GM21526 (cell line): Measurements from ENCODE around the gene APOO.

Experiments used
- ATAC-seq: cut with Tn5 transposase; IDR thresholded peaks from one replicate; pipeline ENCODE4 v1.9.1; 2021; ENCODE audit warnings: moderate library complexity; ENCODE audit not compliant: unreplicated experiment, low FRiP score

The APOO gene

DNA sequence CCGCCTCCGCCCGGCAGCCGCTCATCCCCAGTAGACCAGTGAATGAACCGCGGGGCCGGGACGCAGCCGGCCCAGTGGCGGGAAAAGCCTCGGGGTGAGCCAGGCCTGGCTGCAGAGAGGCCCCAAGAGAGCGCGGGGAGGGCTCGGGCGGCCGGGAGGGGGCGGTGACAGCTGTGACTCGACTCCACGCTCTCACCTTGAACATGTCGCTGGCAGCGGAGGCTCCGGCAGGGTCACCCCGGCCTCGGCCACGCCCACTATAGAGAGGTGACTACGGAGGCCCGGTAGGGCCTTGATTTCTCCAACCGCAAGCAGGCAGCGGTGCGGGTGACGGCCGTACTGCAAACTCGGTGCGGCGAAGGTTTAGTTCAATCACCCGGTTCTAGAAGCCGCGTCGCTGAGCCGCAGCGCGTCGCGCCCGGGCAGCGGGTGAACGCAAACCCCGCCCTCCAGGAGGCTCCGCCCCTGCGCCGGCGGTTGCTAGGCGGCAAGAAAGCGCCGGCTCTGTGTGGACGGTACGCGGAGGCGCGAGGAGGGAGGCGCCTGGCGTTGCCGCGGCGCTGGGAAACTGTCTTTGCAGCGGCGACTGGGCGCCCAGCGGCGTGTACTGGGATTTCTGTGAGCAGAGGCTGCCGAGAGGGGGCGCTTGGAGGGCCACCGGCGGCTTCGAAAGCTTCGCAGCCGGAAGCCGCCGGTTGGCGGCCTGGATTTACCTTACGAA is at the start of gene APOO, which contains the start of gene CXorf58:
Gene APOO (minus strand): TSS at position 441 of the 721 bp plus-strand sequence. CDS start 236 bp downstream, at position 205.
Gene CXorf58 (plus strand): TSS at position 509 of the 721 bp plus-strand sequence. CDS start 2,297 bp downstream, outside the sequence.
- ATAC-seq = peak; percentile 87

DNA sequence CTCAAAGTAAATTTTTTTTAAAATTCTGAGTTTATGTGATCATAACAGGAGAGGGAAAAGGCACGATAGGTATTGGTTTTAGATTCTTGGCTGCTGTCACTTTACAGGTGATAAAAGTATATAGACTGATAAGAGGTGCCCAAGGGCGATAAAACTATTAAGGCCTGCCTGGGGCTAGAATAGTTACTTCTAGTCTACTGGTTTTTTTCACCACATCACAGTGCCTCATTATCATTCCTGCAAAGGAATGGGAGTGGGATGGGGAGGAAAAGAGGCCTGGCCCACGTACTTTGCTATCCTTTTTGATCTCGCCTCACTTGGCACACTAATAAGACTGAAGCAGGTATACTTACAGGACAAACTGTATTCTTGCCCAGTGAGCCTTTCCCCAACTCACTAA is 46.7 kb upstream of the APOO start:
- ATAC-seq = no peak

DNA sequence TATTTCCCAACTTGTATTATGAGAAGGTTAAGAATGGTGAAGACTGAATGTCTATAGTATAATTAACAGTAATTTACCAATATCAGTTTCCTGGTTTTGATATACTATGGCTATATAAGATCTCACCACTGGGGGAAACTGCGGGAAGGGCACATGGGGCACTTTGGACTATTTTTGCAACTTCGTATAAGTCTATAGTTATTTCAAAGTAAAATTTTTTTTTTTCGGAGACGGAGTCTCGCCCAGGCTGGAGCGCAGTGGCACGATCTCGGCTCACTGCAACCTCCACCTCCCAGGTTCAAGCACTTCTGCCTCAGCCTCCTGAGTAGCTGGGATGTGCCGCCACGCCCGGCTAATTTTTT is 46.2 kb upstream of the APOO start:
- no peak for ATAC-seq

DNA sequence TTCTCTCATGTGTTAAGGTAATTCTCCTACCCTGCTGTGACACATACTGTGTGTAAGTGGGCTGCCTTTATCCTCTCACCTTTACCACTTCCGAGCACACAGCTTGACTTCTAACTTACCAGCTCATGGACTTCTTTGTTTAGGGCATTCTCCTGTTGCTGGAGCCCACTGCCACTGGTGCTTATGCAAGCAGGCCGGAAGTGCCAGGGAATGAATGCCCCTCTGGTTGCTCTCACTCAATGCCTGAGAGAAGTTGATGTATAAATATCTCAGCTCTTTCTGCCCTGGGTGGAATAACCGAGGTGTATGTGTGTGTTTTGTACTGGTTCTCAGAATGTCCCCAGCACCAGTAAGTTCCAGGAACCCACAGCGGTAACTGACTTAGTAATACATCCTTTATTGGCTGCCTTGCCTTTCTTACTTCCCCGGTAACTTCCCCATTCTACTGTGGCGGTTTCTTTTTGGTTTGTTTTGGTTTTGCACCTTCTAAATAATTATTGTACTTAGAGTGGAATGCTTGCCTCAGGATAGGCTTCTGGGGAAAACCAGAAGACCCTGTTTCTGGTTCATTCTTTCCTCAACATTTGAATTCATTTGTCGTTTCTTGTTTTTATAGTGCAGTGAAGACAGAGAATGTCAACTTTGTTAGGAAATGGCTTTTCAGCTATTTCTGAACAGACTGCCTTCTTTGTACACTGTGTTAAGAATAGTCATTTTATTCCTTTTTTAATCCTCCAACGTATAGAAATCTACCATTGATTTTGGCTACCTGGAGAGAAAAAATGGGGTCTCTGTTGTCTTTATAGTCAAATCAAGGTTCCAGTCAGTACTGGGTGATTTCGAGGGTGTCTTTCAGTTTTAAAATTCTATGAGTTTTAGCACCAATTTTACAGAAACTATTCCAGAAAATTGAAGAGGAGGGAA is 45.5 kb upstream of the APOO start:
- ATAC-seq = peak; percentile 90

DNA sequence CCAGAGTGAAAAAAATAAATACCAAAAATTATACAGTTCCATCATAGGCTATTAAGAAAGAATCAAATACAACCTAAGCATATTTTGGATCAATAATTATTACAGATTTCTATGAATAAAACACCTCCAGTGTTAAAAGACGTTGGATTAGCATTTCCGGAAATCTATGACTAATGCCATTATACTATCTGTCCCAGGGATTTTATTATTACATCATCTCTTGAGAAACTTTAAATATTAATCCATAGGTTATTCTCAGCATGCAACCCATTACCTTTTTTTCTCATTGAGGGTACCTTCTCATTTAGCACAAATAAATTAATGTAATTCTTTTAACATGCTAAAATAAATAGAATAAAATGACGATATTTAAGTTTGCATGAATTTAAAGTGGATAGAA is 44.7 kb upstream of the APOO start:
- no peak for ATAC-seq

DNA sequence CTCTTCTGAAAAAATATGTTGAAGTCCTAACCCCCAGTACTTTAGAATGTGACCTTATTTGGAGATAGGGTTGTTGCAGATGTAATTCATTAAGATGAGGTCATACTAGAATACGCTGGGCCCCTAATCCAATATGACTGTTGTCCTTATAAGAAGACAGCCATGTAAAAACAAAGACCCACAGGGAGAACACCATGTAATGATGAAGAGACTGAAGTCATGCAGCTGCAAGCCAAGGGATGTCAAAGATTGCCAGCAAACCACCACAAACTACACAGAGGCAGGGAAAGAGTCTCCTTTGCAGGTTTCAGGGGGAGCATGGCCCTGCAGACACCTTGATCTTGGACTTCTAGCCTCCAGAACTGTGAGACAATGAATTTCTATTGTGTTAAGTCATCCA is 37.5 kb upstream of the APOO start:
- no peak for ATAC-seq

DNA sequence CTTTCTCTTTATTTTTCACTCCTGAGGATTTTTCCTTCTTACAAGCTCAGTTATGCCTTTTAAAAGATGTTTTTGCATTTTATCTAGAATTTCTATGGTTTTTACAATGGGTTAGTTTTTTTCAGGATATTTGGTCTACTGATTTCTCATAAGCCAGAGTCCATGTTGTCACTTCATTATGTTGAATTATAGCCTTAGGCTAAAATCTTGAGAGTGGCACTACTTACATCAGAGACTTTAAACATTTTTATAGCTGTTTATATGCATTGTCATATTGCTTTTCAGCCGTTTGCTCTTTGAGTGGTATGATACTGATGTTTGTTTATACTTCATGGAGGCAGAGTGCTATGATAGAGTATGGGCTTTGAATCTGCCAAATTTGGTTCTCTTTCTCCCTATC is 36.5 kb upstream of the APOO start:
- no peak for ATAC-seq

DNA sequence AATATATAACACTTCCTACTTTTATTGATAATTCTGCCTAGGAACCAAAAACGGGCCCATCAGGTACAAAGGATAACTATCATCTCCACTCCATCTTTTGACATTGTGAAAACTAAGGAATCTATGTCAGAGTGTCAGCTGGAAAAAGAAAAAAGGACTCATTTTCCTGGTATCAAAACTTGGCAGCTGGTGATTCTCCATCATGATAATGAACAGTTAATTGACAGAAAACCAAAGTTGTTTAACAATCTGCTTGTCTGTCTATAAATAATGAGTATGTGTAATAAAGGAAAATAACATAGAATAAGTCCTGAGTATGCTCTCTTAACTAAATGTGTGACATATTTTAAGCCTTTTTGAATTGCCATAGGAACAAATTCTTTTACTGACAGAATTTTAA is 31.5 kb upstream of the APOO start:
- no peak for ATAC-seq

DNA sequence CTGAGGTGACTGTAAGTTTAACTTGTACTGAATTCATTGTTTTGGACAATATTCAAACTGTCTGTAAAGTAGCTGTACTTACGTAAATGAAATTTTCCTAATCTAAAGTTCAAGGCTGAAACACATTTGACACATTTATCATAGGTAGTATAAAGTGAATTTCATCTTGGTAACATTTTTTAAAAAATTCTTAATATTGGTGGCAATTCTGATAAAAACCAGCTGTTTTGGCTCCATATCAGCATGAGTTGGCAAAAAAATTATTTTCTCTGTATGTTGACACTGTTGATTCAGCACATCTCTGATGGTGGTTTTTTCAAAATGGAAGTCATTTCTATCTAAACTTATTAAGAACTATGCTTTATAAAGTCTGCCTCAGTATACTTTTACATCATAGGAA is 31.0 kb upstream of the APOO start:
- ATAC-seq = no peak

DNA sequence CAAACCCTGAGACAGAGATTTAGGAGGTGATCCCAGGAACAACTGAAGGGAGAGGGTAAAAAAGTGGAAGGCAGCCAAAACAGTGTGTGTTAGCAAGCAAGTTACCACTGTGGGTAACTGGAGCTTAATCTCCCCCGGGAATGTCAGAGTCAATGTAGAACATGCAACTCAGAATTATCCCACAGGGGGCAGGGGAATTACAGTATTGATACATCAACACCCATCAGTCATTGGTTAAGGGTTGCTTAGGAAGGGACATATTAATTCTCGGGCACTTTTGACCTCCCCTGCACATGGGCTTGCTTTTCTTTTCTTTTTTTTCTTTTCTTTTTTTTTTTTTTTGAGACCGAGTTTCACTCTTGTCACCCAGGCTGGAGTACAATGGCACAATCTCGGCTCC is 29.4 kb upstream of the APOO start:
- no peak for ATAC-seq

DNA sequence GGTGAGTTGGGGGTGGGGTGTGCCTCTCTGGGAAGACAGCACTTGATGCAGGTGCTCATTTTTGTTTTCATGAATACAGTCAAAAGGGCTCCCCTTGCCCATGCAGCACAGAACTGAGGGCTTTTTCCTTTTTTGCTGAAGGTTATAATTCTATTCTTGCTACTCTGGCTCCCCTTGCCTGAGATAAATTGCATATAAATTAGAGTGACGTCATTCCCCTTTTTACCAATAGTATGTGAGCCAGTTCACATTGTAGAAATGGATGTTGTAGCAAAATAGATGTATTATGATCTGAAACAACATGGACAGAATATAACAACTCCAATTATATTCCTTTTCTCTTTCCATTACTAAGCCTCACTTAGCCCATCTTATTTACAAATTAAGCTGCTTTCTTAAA is 28.4 kb upstream of the APOO start:
- ATAC-seq = no peak

DNA sequence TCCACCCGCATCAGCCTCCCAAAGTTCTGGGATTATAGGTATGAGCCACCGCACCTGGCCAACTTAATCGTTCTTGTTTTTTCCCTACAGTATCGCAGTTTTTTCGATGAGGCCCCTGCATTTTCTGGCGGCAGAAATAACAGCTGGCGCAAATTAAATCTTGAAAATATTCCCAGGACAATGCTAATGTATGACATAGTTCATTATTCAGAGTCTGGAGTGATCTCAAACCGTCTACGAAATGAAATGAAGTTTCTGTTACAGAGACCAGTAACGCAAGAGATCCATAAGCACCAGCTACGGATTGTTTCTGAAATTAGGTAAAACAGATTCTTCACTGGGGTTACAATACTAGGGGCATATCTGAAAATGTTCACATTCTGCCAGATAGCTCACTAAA is 27.4 kb upstream of the APOO start:
- ATAC-seq = no peak

DNA sequence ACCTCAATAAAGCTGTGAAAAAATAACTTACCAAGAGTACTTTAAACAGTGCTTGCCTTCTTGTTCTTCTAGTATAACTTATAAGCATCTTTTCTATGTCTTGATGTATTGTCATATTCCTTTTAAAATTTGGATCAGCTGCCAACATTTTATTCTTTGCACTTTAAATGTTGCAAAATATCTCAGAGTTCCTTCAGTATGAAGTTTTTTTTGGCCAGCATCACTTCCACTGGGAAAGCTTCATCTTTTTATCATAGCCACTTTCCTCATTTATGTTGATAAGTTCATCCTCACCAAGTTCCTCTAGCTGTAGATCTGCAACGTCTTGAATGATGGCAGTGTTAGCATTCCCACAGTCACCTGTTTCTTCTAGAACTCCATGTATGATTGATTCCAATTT is 24.3 kb upstream of the APOO start:
- ATAC-seq = no peak

DNA sequence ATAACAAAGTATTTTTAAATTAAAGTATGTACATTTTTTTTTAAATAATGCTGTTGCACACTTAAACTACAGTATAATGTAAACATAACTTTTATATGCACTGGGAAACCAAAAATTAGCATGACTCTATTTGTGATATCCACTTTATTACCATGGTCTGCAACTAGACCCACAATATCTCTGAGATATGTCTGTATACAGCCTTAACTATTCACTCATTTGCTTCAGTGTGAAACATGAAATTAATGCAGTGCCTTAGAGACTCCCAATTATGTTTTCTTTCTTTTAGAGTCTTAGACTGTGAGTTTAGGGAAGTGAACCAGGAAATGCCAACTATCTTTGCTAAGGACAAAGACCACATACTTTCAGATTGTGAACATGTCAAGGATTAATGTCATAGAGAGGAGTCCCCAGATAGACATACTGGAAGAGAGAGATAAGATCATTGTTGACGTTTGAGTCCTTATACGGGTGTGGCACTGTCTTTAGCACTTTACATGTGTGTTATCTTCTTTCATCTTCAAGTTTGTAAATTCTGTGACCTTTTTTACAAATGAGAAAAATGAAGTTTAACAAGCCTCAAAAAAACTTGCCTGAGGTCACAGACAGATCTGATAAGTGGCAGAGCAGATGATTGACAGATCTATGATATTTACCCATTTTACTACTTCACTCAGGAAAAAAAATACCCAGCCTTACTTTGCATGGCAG is 23.3 kb upstream of the APOO start:
- ATAC-seq = no peak

DNA sequence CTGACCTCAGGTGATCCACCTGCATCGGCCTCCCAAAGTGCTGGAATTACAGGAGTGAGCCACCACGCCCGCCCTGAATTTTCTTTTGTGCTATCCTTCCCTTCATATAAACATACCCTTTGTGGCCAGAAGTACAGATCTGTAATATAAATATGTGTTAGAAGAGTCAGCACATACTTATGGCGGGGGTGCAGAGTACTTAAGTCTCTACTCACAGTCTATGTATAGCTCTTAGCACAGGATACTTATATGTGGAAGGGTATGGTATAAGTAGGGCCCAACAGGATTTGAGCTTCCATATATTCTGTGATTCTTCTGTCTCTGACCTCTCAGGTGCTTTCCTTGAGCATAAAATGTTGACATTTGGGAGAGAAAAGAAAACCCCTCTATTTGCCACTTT is 18.3 kb upstream of the APOO start:
- ATAC-seq = no peak

DNA sequence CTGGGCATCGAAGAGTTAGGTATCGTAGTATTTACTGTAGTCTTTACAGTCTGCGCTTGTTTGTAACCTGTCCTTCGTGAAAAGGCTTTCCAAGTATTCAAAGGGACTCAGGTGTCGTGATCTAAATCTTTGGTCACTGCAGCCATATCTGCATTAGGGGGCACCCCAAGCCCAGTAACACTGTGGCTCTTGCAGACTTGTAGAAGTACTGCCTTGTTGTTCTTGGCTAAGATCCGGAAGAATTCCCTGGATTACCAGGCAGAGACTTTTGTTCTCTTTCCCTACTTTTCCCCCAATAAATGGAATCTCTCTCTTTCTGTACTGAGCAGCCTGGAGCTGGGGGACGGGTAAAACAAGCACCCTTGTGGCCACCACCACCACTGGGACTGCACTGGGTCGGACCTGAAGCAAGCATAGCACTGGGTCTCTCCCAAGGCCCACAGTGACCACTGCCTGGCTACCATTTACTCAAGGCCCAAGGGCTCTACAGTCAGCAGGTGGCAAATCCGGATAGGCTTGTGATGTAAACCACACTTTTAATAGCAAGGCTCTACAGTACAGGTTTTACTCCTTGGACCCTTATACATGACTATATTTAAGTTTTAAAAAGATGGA is 12.1 kb upstream of the APOO start:
- ATAC-seq = no peak

DNA sequence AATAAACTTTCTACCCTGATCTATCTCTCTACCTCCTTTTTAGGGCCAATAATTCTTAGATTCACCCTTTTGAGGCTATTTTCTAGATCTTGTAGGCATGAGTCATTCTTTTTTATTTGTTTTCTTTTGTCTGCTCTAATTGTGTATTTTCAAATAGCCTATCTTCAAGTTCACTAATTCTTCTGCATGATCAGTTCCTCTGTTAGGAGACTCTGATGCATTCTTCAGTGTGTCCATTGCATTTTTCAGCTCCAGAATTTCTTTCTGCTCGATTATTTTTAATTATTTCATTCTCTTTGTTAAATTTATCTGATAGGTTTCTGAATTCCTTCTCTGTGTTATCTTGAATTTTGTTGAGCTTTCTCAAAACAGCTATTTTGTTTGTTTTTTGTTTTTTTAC is 11.4 kb upstream of the APOO start:
- no peak for ATAC-seq

DNA sequence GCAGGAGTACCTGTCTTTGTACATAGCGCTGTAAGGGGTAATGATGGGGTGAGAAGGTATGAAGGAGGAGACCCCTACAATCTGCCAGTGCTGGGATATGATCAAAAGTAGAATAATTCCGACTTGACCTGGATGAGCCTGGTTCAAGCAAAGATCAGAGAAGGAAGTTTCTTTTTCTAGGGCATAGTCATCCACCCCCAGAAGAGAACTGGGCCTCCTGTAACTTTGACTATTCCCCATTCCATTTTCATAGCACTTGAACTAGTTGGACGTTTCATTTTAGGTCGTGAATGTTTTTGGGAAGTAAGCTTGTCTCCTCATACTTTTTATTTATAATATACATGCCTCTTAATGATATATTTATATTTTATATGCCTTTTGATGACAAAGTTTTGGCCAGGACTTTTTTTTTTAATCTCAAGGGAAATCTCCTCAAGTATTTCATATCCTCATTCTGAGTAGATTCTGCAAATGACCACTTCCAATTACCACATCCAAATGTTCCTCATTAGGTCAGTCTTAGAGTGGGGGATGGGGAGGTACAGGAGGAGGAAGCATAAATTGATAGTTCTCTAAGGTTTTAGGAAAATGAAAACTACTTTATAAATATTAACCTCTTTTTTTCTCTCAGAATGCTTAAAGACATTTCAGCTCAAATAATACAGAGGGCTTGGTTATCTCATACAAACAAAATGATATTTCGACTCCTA is 3.5 kb upstream of the APOO start:
- no peak for ATAC-seq

DNA sequence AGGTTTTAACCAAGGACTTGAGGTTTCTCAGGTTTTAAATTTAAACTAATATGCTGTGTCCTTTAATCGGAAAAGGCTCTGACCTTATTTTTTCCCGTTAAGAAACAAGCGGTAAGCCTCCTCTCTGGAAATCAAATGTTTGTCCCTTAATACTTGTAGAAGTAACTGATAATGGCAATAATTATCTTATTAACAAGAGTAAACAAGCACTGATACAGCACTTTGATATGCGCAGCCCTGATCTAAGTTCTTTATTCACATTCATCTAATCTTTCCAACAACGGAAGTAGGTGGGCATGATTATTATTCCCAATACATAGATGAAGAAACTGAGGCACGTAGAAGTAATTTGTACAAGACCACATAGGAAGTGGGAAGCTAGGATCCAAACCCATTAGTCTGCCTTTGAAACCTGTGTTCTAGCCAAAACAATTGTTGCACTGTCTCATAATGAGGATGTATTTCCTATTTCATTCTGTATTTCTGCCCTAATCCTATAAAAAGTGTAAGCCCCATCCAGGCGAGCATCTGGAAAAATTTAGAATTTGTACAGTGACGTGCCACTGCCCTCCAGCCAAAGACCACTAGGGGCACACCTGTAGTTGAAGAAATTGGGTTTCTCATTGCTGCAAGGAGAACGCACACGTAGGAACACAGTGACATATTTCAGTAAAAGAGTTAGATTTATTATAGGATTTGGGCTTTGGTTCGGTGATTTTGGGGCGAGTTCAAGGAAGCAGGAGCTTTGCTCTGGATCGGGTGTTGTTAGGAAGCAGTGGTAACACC is 674 bp upstream of the APOO start:
- ATAC-seq = no peak
